Astrocyte (in vitro differentiated cells and primary cell): Measurements from ENCODE around the gene CLEC3B.

Source experiments
- EZH2 ChIP-seq: IDR thresholded peaks from 2 replicates; pipeline ENCODE4 v1.6.1; 2012; ENCODE audit warnings: mild to moderate bottlenecking, low read length, inconsistent platforms; ENCODE audit not compliant: insufficient read depth
- TF ChIP-seq, protein P1 (sequence below): IDR thresholded peaks from 2 replicates; pipeline ENCODE4 v1.5.1; 2011; ENCODE audit warnings: low read depth, mild to moderate bottlenecking, inconsistent platforms, low read length, moderate library complexity; ENCODE audit not compliant: insufficient read depth

DNA sequence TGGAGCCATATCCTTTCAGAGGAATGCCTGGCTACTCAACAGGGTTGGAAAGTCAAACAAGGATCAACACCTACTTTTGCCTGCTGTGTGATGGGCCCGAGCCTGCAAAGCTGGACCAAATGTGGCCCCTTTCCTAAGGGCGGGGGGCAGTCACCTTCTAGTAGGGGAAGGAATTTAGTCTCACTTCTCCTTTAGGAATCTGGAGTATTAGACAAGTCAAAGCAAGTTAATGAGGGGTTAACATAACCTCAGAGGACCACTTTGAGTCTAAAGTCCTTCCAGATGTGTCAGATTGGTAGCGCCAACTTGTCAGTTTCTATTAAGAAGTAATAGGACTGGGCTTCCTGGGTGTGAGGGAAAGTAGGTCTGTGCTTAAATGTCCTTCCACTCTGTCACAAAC lies 43.3 kb upstream of the CLEC3B start:
- no peak for TF ChIP-seq EZH2
- TF ChIP-seq, protein P1, sequence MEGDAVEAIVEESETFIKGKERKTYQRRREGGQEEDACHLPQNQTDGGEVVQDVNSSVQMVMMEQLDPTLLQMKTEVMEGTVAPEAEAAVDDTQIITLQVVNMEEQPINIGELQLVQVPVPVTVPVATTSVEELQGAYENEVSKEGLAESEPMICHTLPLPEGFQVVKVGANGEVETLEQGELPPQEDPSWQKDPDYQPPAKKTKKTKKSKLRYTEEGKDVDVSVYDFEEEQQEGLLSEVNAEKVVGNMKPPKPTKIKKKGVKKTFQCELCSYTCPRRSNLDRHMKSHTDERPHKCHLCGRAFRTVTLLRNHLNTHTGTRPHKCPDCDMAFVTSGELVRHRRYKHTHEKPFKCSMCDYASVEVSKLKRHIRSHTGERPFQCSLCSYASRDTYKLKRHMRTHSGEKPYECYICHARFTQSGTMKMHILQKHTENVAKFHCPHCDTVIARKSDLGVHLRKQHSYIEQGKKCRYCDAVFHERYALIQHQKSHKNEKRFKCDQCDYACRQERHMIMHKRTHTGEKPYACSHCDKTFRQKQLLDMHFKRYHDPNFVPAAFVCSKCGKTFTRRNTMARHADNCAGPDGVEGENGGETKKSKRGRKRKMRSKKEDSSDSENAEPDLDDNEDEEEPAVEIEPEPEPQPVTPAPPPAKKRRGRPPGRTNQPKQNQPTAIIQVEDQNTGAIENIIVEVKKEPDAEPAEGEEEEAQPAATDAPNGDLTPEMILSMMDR, result no peak
